Inflammatory macrophage treated with lipopolysaccharide for 1 hour (primary cell): ENCODE data around the gene ADAMTSL5.
"Not testable (repeated sequence)": the region's sequence is repeated elsewhere in the genome, so short reads cannot be mapped to it uniquely, and the experiment has no call there.

Experiments
- DNase-seq, 2 donors: peaks; one replicate each; pipeline ENCODE4 v3.0.0-alpha.2; 2020 to 2022

Gene ADAMTSL5

DNA sequence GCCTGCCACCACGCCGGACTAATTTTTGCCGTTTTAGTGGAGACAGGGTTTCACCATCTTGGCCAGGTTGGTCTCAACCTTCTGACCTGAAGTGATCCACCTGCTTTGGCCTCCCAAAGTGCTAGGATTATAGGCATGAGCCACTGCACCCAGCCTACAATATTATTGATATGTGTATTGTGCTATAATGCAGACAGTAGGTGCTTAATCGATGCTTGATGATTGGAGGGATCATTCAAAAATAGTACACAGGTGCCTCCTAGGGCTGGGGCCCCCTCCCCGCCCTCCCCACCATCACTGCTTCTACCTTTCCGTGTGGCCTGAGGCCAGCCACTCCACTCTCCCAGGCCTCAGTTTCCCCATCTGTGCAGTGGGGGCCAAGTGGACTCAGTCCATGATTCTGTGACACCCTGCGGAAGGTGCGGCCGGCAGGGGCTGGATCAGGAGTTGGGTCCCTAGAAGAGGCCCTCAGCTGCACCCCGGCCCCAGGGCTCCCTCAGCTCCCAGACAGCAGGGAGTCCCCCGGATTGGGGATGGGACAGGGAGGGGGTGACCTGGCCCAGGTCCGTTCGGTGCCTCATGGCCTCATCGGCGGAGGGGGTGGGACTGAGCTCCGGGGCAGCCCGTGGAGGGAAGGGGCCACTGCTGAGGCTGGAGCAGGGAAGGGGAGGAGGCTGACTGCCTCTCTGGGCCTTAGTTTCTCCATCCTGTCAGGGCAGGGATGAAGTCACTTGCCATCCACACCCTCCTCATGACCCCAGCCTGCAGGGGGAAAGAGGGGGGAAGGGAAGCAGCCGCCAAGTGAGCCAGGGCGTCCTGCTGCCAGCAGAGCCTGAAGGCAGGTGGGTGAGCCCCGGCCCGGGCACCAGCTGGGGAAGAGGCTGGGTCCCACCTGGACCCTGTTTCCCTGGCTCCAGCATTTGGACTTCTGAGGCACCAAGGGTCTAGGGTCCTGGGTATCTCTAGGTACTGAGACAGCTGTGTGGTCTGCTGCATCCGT is 1.2 kb downstream of the ADAMTSL5 start:
- DNase-seq, result no peak

DNA sequence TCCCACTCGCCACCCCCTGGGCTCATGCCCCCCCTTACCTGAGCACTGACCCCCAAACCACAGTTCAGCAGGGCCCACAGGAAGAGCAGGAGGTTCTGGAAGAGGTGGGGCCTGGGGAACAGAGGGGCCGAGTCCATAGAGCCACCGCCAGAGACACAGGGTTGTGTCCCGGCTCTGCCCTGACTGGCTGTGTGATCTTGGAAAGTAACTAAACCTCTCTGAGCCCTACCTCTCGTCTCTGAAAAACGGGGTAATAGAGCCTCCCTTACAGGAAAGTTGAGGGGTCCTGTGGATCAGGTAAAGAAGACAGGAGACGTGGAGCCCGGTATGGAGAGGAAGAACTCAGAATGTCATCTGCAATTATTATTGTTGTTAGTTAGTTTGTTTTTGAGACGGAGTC is 2.0 kb downstream of the ADAMTSL5 start:
- no peak for DNase-seq

DNA sequence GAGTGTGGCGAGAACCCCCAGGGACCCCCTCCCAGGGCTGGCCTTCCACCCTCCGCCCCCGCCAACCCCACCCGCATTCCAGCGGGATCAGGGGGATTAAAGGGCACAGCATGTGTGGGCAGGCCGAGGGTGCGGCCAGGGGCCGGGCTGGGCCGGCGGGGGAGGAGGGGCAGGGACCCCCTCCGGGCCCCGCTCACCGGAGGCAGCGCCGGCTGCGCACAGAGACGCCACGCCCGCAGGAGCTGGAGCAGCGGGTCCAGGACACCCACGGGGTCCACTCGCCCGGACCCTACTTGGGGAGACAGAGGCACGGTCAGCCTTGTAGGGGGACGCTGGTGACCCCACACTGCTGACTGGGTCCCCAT is 2.4 kb downstream of the ADAMTSL5 start:
- no peak for DNase-seq

DNA sequence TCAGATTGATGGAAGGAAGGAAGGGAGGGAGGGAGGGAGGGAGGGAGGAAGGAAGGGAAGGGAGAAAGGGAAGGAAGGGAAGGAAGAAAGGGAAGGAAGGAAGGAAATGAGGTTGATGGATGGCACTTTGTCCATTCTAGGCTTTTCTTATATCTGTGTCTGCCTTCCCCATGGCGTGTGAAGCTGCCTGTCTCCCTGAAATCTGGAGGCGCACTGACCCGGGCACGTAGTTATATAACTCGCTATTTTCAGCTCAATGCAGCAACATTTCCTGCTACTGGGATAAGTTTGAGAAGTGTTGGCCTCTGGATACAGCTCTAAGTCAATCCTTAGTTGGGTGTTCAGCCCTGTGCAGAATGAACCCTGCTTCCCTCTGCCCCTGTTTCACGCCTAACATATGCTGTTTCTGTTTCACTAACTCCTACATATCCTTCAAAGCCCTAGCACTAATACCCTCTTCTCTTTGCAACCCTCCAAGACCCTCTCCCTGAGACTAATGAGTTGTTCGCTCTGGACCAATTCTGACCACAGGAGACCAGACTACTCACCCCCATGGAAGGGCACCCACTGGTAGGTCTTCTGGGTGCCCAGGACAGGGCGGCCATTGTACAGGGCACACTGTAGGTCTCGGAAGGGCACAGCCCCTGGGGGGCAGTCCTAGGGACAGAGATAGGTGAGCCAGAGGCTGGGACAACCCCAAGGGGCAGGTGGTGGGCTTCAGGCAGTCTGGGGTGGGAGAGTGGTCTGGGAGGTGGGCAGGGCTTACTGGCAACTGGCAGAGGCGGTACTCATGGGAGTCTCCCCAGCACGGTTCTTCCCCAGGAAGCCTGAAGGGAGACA is 3.0 kb downstream of the ADAMTSL5 start:
- no peak for DNase-seq

DNA sequence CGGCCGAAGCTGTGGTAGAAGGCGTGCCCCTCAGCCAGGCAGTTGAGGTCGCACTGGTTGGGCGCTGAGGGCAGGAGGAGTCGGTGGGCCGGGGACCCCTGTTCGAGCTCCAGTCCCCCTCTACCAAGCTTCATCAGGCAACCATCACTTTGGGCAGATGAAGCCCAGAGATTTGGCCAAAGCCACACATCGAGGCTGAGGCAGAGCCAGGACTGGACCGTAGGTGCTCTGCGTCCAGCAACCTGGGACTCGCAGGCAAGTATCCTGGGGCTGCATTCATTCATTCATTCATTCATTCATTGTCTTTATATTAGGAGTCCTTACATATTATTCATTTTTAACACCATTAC is 4.3 kb downstream of the ADAMTSL5 start:
- DNase-seq, result no peak

DNA sequence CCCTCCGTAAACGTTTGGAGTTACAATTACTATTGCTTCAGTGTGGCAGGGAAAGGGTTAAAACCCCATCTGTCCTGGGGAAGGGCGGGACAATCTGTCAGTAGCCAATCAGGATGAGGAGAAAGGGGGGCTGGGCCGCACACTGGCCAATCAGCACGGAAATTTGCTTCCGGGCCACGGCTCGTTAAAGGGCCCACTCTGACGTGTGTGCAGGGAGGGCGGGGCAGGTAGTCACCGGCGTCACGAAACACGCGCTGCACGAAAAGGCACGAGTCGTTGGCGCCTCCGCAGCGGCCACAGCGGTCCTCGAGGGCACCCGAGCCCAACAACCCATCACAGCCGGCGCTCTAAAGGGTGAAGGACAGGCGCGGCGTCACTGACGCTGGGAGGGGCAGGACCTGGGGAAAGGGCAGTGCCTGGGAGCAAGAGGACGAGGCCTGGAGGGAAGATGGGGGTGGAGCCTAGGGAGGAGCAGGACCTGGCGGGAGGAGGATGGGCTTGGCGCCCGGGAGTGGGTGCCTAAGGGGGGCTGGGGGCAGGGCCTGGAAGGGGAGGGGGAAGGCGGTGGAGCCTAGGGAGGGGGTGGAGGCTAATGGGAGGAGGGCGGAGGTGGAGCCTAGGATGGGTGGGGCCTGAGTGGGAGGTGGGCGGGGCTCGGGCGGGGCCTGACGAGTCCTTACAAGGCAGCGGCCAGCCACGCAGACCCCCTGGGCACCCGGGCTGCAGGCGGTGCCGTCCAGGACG is 4.9 kb downstream of the ADAMTSL5 start:
- DNase-seq, result peak; percentile 78 to 92

DNA sequence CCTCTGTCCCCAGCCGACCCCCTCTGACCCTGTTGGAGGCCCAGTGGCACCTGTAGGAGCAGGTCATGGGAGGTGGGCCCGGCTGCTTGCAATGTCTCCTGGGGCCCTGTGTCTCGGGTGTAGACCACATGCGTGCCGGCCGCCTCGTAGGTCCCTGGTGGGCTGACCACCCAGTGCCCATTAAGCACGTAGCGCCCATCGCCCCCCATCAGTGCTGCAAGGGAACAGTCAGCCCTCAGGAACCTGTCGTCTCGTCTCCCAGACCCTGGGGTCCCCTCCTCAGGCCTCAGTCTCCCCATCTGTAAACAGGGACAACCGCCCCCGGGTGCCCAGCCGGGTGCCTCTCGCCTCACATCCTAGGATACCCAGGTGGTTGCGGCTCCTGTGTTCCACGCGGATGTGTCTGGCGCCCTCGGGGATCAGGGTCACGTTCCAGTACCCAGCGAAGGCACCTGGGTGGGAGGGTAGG is 5.6 kb downstream of the ADAMTSL5 start:
- DNase-seq, result no peak

DNA sequence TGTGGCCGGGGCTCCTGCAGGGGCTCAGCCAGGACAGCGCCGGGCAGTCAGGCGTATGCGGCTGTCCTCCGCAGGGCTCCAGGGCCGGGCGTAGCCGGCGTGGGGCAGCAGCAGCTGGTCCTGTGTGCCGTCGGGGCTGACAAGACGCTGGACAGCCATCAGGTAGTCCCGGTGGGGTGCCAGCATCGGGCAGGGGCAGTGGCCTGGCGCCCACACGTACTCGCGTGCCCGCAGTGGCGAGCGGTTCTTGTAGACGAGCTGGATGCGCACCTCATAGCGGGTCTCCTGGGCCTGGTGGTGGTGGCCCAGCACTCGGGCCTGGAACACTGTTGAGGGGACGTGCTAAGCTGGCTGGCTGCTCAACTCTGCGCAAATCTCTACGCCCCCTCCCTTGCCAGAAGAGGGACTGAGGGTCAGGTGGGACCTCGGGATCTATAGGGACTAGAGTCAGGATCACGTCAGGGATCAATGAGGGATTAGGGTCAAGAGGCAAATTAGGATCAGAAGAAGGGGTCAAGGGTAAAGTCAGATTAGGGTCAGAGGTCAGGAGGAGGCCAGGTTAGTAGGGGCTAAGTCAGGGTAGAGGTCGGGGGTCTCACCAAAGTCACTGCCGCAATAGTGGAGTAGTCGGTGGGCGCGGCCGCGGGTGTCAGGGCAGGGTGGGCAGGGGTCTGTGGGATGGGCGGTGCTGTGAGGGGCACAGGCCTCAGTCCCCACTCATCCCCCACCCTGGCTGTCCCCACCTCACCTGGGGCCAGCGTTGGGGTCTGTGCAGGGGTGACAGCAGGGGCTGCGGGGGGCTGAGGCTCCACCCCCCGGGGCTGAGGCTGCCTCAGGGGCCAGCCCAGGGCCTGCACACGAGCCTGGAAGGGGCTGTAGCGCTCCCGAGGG is 6.6 kb downstream of the ADAMTSL5 start:
- DNase-seq, result no peak

DNA sequence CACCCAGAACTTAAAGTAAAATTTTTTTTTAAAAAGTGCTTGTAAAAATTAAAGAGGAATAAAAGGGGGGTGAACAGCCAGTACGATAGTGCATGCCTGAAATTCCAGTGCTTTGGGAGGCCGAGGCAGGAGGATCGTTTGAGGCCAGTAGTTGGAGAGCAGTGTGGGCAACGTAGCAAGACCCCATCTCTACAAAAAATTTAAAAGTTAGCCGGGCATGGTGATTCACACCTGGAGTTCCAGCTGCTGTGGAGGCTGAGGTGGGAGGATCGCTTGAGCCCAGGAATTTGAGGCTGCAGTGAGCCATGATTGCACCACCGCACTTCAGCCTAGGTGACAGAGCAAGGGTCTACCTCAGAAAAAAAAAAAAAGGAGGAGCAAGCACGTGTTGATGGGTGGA is 7.8 kb downstream of the ADAMTSL5 start:
- no peak for DNase-seq

DNA sequence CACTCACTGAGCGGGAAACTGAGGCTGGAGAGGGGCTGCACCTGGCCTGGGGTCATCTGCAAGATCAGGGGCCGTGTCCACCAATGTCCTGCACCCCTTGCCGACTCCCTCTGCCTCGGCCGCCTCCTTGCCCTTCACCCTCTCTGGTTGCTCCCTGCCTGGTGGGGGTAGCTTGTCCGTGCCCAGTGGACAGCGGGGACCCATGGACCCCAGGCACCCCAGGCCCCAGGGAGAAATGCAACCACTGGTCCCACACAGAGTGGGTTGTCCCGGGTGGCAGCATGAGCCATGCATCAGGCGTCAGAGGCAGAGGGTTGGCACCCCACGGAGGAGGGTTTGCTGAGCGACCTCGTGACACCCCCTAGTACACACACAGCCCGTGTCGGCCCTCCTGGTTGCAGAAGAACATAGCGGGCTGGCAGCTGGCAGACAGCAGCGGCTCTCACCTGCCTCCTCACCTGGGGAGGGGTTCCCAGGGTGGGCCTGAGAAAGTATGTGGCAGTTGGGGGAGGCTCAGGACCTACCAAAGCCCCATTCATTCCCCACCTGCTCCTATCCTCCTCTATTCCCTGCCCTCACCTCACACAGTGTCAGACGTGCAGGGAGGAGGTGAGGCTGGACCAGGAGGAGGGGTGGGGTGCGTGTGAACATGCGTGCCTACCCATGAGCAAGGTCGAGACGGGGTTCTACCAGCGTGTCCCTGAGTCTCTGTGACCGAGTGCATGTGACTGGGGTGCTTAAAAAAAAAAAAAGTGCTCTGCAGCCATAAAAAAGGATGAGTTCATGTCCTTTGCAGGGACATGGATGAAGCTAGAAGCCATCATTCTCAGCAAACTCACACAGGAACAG is 8.7 kb downstream of the ADAMTSL5 start:
- no peak for DNase-seq

DNA sequence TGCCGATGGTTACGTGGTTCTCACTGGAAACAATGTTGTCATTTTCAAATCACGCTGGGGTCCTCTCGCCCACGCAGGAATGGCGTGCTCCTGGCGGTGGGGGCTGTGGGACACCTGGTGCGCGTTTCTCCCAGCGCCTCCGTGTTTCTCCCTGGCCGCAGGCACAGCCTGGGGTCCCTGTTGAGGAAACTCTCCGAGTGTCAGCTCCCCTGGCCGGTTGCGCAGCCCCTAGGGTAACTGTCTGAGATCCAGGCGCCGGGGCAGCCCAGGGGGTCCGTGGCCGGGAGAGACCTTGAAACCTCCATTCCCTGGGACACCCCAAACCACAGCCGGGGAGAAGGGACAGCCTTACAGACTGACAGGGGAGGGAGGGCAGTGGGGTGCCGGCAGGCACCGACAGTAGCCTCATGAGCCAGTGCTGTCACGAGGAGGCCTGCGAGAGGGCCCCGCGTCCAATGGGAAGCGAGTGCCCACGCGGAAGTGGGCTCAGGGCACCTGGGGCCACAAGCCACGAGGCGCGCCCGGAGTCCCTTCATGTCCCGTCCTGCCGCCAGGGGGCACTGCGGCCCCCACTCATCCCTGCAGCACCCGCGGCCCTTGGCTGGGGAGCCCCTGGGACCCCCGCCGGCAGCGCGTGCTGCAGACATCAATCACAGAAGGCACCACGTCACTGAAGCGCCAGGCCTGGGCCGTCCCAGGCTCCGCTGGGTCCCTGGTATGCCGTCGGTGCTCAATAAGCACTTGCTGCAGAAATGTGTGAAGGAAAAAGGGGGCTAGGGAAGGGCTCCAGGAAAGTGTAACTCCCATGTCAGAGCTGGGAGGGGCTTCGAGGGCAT is 9.5 kb downstream of the ADAMTSL5 start:
- DNase-seq, result peak; percentile 57 to 60

DNA sequence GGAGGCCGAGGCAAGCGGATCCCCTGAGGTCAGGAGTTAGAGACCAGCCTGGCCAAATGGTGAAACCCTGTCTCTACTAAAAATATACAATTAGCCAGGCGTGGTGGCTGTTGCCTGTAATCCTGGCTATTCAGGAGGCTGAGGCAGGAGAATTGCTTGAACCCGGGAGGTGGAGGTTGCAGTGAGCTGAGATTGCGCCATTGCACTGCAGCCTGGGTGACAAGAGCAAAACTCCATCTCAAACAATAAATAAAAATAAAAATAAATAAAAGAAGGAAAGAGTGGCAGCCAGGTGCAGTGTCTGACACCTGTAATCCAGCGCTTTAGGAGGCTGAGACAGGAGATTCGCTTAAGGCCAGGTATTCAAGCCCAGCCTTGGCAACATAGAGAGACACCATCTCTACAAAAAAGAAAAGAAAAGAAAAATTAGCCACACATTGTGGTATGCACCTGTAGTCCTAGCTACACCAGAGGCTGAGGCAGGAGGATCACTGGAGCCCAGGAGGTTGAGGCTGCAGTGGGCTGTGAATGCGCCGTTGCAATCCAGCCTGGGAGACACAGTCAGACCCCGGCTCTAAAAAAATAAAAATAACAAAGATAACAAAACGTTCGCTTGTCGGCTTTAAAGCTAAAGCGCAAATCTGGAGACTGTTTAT is 10.3 kb downstream of the ADAMTSL5 start:
- DNase-seq, result no peak

DNA sequence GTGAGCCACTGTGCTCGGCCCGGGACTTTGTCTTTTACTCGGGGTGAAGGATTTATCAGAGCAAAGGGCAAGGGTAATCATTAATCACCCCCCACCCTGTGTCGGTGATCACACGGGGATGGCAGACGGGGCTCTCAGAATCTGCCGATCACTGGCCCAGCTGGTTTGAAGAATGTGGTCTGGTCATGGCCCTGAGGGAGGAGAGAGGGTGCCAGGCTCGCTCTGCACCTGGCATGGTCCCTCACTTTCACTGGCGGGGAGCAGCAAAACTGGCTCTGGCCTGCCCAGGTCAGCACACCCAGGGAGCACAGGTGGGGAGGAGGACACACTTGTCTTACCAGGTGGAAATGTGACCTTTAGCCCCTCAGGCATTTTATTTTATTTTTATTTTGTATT is 11.6 kb downstream of the ADAMTSL5 start:
- no peak for DNase-seq

DNA sequence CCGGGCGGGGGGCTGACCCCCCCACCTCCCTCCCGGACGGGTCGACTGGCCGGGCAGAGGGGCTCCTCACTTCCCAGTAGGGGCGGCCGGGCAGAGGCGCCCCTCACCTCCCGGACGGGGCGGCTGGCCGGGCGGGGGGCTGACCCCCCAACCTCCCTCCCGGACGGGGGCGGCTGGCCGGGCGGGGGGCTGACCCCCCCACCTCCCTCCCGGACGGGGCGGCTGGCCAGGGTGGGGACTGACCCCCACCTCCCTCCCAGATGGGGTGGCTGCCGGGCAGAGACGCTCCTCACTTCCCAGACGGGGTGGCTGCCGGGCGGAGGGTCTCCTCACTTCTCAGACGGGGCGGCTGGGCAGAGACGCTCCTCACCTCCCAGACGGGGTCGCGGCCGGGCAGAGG is 13.6 kb downstream of the ADAMTSL5 start:
- not testable (repeated sequence) for DNase-seq

DNA sequence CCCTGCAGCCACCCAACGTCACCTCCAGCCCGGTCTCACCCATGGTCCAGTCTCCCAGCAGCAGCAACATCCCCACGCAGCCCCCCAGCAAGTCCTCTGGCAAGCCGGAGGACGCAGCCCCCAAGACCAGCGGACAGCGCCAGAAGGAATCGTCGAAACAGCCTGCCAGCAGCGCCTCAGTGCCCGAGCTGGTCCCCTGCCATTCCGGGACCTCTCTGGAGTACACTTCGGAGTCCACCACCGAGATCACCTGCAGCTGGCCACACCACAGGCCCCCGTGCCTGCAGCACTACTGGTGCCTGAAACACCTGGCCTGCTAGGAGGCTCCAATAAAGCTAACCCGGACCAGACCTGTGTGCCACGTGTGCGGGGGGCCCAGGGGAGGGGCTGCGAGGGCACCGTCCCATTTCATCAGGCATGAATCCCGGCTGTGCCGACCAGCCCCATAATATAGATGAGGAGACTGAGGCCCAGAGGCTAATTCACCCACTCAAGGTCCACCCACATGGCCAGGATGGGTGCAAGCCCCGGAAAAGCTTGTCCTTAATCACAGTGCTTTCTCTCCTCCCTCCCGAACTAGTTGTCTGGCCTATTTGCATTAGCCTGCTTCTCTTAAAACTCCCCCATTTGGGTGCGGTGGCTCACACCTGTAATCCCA is 15.1 kb downstream of the ADAMTSL5 start:
- no peak for DNase-seq

DNA sequence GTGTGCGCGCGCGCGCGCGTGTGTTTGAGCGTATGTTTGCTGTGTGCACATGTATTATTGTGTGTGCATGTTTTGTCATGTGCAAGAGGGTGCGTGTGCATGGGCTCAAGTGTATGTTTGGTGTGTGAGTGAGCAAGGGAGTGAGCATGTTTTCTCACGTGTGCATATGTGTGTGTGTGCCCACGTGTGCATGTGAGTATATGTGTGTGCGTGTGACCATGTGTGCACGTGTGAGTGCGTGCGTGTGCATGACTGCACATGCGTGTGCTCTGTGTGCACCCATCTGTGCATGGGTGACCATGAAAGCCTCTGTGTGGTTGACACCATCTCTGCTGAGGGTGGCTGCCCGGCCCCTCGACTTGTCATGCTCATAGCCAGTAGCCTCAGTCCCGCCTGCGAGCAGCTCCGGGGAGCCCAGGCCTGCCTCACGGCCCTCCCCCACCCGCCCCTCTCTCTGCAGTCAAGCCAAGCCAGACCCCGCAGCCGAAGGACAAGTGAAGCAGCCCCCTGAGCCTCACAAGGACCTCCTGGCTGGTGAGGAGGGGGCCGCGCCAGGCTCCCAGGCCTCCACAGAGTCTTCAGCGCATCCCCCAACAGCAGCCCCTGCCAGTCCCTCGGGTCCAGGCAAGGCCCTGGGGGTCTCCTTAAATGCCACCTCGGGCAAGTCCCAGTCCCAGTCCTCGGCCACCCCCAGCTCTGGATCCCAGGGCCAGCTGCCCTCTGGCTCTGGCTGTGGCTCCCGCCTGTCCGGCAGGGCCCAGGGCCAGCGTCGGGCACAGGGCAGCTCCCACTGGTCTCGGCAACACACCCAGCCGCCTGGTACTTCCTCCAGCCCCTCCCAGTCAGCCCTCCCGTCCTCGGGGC is 15.9 kb downstream of the ADAMTSL5 start:
- no peak for DNase-seq

DNA sequence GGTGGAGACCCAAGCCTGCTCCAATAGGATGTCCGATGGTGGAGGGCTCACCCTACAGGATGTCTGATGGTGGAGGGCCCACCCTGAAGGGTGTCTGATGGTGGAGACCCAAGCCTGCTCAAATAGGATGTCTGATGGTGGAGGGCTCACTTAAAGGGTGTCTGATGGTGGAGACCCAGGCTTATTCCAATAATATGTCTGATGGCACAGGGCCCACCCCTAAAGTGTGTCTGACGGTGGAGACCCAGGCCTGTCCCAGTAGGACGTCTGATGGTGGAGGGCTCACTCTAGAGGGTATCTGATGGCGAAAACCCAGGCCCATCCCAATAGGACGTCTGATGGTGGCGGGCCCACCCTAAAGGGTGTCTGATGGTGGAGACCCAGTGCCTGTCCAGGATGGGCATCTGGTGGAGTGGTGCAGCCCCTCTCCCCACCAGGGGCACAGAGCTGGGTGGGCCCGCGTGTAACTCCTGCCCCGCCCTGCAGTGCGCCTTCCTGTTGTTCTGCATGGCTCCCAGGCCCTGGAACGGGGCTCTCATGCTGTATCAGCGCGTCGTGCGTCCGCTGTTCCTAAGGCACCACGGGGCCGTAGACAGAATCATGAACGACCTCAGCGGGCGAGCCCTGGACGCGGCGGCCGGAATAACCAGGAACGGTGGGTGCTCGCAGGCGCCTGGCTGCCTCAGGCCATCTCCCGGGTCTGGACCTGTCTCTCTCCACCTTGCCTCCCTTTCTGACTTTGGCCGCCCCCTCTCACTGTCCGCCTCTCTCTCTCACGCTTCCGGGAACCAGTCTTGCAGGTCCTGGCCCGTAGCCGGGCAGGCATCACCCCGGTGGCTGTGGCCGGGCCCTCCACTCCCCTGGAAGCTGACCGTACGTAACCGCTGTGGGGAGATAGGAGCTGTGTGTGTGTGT is 16.8 kb downstream of the ADAMTSL5 start:
- no peak for DNase-seq
